Prostate gland (tissue), 2 donors: Measurements from ENCODE around the gene NACAD. TPM values are rescaled to one million over a fixed set of nuclear protein-coding genes. Genes with fewer than 3 reads are reported as not detected.

Experiments
- DNase-seq: peaks from one replicate; pipeline ENCODE4 v3.0.0-alpha.2; 2019; ENCODE audit warnings: low spot score
- H3K27ac ChIP-seq, 2 donors: fragments of 200-600 bp; sonication (generic); 2 replicates each; pipeline ENCODE4 v1.5.1; 2017 to 2019
- H3K27me3 ChIP-seq: fragments of 200-600 bp; sonication (generic); replicated peaks from 2 replicates; pipeline ENCODE4 v1.5.1; 2019; ENCODE audit not compliant: insufficient read depth
- H3K36me3 ChIP-seq, 2 donors: fragments of 200-600 bp; sonication (generic); 1 replicate in 1 of 2; 2 replicates in 1 of 2; pipeline versions ENCODE4 v1.5.1 to v1.8.1; 2017 to 2019
- H3K4me1 ChIP-seq: fragments of 200-600 bp; sonication (generic); replicated peaks from 2 replicates; pipeline ENCODE4 v1.5.1; 2019
- H3K4me3 ChIP-seq, 2 donors: fragments of 200-600 bp; sonication (generic); 2 replicates each; pipeline ENCODE4 v1.5.1; 2017 to 2019
- H3K9me3 ChIP-seq: fragments of 200-600 bp; sonication (generic); 2 replicates; pipeline ENCODE4 v1.5.1; 2017
- POLR2A ChIP-seq: fragments of 450-650 bp; IDR thresholded peaks from one replicate; pipeline ENCODE4 v1.6.1; 2016; ENCODE audit warnings: antibody characterized with exemption, mild to moderate bottlenecking
- POLR2AphosphoS5 ChIP-seq: sonication (generic); formaldehyde crosslinking; IDR thresholded peaks from one replicate; pipeline ENCODE4 v1.6.1; 2017; ENCODE audit warnings: antibody characterized with exemption
- WGBS: methylation state at CpG from one replicate; pipeline ENCODE4 v1.1.5; 2018; 5-methylcytosine and 5-hydroxymethylcytosine counted together
- intact Hi-C: fragments of 100-400 bp; cut with DNase I; formaldehyde crosslinking; loops from one replicate; pipeline ENCODE4 v1.14.2; 2022
- total RNA-seq, 2 donors: library from RNA; depleted of rRNA; stranded (reverse); fragments of >200 nt; gene quantifications; one replicate each; pipeline ENCODE4 v1.1.0, GENCODE V29; 2016
- TF ChIP-seq, protein P1 (sequence below), 4 experiments: fragments of 200-600 bp in 2 of 4; fragments of 450-650 bp in 2 of 4; sonication (generic) in 2 of 4; IDR thresholded peaks; 1 replicate in 3 of 4; 2 replicates in 1 of 4; pipeline ENCODE4 v1.5.1; 2016 to 2019; ENCODE audit warnings: antibody characterized with exemption in 4 of 4, mild to moderate bottlenecking in 2 of 4, moderate library complexity in 2 of 4

The NACAD gene
- total RNA-seq, 2 donors from 2014 or later: 3.5 to 10.3 TPM

GRCh38 chr7:45101748-45102147, 13.0 kb upstream of the NACAD start:
- Histone ChIP-seq H3K36me3 (peaks cover 34 to 63% of the 10 kb centered on the region in 2 donors), H3K27ac (no peak overlapping the region), H3K9me3 (no peaks in the 10 kb centered on the region), H3K4me1 (no peaks in the 10 kb centered on the region), H3K27me3 (no peaks in the 10 kb centered on the region), H3K4me3 (no peak overlapping the region)
- DNase-seq: no peak
- WGBS: 90% methylated on average over 12 of the region's 12 CpGs
- TF ChIP-seq, protein P1, sequence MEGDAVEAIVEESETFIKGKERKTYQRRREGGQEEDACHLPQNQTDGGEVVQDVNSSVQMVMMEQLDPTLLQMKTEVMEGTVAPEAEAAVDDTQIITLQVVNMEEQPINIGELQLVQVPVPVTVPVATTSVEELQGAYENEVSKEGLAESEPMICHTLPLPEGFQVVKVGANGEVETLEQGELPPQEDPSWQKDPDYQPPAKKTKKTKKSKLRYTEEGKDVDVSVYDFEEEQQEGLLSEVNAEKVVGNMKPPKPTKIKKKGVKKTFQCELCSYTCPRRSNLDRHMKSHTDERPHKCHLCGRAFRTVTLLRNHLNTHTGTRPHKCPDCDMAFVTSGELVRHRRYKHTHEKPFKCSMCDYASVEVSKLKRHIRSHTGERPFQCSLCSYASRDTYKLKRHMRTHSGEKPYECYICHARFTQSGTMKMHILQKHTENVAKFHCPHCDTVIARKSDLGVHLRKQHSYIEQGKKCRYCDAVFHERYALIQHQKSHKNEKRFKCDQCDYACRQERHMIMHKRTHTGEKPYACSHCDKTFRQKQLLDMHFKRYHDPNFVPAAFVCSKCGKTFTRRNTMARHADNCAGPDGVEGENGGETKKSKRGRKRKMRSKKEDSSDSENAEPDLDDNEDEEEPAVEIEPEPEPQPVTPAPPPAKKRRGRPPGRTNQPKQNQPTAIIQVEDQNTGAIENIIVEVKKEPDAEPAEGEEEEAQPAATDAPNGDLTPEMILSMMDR (IDR thresholded peaks at IDR 0.05): no peak
- TF ChIP-seq POLR2AphosphoS5 (no peak), POLR2A (no peak)
- intact Hi-C loops: no loop called here

GRCh38 chr7:45100761-45101480, 12.2 kb upstream of the NACAD start:
- 91% methylated on average over 13 of the region's 13 CpGs for WGBS
- H3K36me3 ChIP-seq: peaks cover 34 to 60% of the 10 kb centered on the region in 2 donors
- H3K4me1 ChIP-seq: no peaks in the 10 kb centered on the region
- DNase-seq: no peak
- H3K27me3 ChIP-seq: no peaks in the 10 kb centered on the region
- intact Hi-C loops: no loop called here
- no peaks in the 10 kb centered on the region for H3K9me3 ChIP-seq
- H3K27ac ChIP-seq: no peak overlapping the region
- no peak overlapping the region for H3K4me3 ChIP-seq
- TF ChIP-seq, protein P1 (IDR thresholded peaks at IDR 0.05): no peak
- TF ChIP-seq POLR2AphosphoS5: no peak
- no peak for TF ChIP-seq POLR2A

DNA sequence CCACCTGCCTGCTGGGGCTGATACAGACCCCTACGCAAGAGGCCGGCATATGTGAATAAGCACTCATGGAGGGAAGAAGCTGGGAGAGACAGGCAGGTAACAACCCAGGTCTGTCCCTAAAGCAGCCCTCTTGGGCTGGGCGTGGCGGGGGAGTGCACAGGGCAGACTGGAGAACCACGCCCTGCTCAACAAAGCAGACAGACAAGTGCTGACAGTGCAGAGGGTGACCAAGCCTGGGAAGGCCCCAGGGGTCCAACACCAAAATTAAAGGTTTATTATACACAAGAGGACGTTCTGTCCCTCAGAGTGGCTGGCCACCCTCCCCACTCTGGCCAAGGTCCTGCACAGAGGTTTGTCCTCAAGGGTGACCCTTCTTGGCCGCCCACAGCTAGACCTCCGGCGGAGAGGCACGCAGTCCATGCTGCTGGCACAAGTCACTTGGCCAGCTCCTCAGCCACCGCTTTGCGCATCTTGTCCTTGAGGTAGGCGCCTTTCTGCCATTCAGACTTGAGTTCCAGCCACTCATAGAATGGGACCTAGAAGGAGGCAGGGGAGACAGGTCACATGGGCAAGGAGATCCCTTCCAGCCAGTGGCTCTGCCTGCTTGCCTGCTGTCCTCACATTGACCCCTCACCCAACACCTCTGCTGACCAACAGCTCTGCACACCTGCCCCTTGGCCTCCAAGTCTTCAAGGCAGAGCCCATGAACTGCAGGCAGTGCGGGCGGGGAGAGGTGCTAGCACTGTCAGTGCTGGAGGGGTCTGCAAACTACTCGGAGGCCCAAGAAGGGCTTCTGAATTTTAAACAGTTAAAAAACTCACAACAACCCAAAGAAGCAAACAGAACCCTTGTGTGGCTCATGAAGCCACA, 11.4 kb upstream of the NACAD start:
- no peaks in the 10 kb centered on the region for H3K4me1 ChIP-seq
- no peak overlapping the region for H3K27ac ChIP-seq
- H3K27me3 ChIP-seq: no peaks in the 10 kb centered on the region
- no peaks in the 10 kb centered on the region for H3K9me3 ChIP-seq
- intact Hi-C loops: no loop called here
- 93% methylated on average over 16 of the region's 16 CpGs for WGBS
- no peak for DNase-seq
- peaks cover 27 to 53% of the 10 kb centered on the region in 2 donors for H3K36me3 ChIP-seq
- TF ChIP-seq POLR2A (no peak), POLR2AphosphoS5 (no peak)
- TF ChIP-seq, protein P1 (IDR thresholded peaks at IDR 0.05): no peak
- no peak overlapping the region for H3K4me3 ChIP-seq

DNA sequence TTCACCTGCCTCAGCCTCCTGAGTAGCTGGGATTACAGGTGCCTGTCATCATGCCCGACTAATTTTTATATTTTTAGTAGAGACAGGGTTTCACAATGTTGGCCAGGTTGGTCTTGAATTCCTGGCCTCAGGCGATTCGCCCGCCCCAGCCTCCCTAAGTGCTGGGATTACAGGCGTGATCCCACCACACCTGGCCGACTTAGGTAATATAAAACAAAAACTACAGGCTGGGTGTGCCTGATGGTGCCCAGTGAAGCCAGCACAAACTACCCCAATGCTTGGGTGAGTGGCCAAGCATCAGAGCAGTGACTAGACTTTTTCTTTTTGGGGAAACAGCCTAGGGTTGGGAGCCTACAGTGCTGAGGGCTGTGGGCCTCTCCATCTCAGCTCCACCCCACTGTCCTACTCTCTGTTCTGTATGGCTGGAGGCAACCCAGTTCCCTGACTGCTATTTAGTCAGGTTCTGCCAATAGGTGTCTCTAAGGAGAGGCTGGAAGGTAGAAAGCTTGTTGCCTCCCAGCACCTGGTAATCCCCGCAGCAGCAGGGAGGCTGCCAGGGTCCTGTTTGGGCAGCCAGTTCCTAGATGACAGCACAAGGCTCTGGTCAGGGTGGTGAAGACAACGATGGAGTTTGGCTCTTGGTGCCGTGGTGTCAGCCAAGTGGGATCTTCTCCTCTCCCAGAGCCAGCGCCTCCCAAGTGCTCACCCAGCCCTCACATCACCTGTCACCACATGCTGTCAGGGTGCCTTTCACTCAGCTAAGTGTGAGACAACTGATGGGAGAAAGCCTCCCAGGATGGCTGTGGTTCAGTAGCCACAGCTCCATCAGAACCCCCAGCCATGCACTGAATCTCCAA, 10.4 kb upstream of the NACAD start:
- Histone ChIP-seq H3K27me3 (no peaks in the 10 kb centered on the region), H3K27ac (no peak overlapping the region), H3K4me3 (no peak overlapping the region), H3K36me3 (peaks cover 27 to 44% of the 10 kb centered on the region in 2 donors), H3K9me3 (no peaks in the 10 kb centered on the region), H3K4me1 (no peaks in the 10 kb centered on the region)
- no peak for DNase-seq
- intact Hi-C loops: no loop called here
- WGBS: 74% methylated on average over 10 of the region's 10 CpGs
- TF ChIP-seq, protein P1 (IDR thresholded peaks at IDR 0.05): no peak
- no peak for TF ChIP-seq POLR2A
- no peak for TF ChIP-seq POLR2AphosphoS5
